BJ (cell line): Measurements from ENCODE around the gene ACTG1. TPM values are rescaled to one million over a fixed set of nuclear protein-coding genes. Genes with fewer than 3 reads are reported as not detected.

Source experiments
- CTCF ChIA-PET: fragments of 350-600 bp; formaldehyde crosslinking; extraction: SDS; loops from one replicate; lab custom pipeline; 2021; ENCODE audit warnings: antibody characterized with exemption, inconsistent platforms; lab: Yijun Ruan, JAX
- POLR2A ChIA-PET: fragments of 300-600 bp; sonication (Branson Sonifier 250); formaldehyde crosslinking; extraction: SDS; loops from one replicate; lab custom pipeline; 2021; ENCODE audit warnings: antibody characterized with exemption; lab: Charles Lee
- DNase-seq: peaks from one replicate; pipeline ENCODE4 v3.0.0-alpha.2; 2011; ENCODE audit warnings: low read depth
- H3K27me3 ChIP-seq: 2 replicates; pipeline ENCODE4 v1.6.0; 2011; ENCODE audit warnings: low read length; ENCODE audit not compliant: control insufficient read depth, insufficient read depth
- H3K36me3 ChIP-seq: 2 replicates; pipeline ENCODE4 v1.5.1; 2011; ENCODE audit warnings: low read length; ENCODE audit not compliant: control insufficient read depth, insufficient read depth
- H3K4me3 ChIP-seq: 2 replicates; pipeline ENCODE4 v1.5.1; 2011; ENCODE audit warnings: low read depth, mild to moderate bottlenecking, control low read depth, low read length
- polyA plus RNA-seq: library from polyadenylated mRNA; depleted of rRNA; stranded (reverse); fragments of >200 nt; gene quantifications from 2 replicates; pipeline ENCODE4 v1.2.3, GENCODE V29; 2011
- TF ChIP-seq, protein P1 (sequence below): IDR thresholded peaks from 2 replicates; pipeline ENCODE4 v1.5.1; 2011; ENCODE audit warnings: low read depth, mild to moderate bottlenecking, control low read depth, inconsistent platforms, low read length, moderate library complexity; ENCODE audit not compliant: insufficient read depth

The ACTG1 gene
- polyA plus RNA-seq, 1 experiment, result 3,774 TPM

DNA sequence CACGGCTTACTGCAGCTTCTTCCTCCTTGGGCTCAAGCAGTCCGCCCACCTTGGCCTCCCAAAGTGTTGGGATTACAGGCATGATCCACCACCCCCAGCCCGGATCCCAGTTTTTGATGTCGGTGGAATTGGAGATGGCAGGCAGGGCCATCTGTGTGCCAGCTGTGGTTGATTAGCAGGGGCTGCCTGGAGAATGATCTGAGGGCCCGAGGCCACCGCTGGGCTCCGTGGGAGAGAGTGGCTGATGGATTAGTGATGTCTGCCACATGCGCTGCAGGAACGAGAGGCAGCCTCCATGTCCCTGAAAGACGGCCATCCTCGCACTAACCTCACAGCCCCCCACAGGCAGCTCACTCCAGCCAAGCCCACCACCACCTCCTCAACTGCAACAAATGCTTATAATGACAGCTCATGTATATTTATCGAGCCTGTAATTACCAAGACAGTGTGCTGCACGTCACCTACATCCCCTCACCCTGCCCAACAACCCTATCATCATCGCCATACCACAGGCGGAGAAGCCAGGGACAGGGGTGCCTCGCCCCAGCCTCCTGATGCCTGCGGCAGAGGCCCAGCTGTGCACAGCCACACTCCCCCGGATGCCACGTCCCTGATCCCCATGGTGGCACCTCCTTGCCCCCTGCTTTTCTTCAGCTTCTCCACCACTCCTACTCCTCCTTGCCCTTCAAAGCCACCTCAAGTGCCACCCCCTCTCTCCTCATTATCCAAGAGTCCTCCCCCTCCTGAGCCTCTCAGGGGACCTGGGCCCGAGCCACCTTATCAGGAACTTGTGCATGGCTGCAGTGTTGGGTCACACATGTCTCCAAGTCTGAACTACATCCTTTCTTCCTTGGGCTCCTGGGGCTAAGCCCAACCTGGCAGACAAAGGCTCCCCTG, 33.2 kb downstream of the ACTG1 start:
- Histone ChIP-seq H3K36me3 (no peaks in the 10 kb centered on the region), H3K27me3 (no peaks in the 10 kb centered on the region; the same call in 1 of the 2 replicates), H3K4me3 (no peak overlapping the region)
- ChIA-PET POLR2A (no interaction called here), CTCF (interaction anchor here (1.1 kb wide), 1 partner anchor 84 kb away, joined by 4 read pairs; the partner anchor contains the start of gene BAHCC1)
- TF ChIP-seq, protein P1, sequence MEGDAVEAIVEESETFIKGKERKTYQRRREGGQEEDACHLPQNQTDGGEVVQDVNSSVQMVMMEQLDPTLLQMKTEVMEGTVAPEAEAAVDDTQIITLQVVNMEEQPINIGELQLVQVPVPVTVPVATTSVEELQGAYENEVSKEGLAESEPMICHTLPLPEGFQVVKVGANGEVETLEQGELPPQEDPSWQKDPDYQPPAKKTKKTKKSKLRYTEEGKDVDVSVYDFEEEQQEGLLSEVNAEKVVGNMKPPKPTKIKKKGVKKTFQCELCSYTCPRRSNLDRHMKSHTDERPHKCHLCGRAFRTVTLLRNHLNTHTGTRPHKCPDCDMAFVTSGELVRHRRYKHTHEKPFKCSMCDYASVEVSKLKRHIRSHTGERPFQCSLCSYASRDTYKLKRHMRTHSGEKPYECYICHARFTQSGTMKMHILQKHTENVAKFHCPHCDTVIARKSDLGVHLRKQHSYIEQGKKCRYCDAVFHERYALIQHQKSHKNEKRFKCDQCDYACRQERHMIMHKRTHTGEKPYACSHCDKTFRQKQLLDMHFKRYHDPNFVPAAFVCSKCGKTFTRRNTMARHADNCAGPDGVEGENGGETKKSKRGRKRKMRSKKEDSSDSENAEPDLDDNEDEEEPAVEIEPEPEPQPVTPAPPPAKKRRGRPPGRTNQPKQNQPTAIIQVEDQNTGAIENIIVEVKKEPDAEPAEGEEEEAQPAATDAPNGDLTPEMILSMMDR, result no peak
- no peak for DNase-seq

DNA sequence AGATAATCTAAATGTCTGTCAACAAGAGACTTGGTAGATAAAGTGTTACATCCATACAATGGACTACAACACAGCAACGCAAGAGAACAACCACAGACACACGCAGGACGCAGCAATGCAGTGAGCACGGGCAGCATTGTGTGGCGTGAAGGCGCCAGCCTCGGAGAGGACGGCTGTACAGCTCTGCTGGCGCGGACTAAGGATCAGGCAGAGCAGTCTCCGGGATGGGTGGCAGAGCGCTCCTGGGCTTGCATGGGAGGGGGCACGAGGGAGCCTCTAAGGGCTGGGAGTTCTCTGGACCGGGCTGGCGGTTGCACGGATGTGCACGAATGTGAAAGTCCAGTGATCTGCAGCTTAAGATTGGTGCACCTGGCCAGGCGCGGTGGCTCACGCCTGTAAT, 34.5 kb downstream of the ACTG1 start:
- ChIA-PET POLR2A (no interaction called here), CTCF (no interaction called here)
- H3K4me3 ChIP-seq, result no peak overlapping the region
- H3K36me3 ChIP-seq, result no peaks in the 10 kb centered on the region
- H3K27me3 ChIP-seq, result no peaks in the 10 kb centered on the region; the same call in 1 of the 2 replicates
- DNase-seq, result no peak
- TF ChIP-seq, protein P1, result no peak

DNA sequence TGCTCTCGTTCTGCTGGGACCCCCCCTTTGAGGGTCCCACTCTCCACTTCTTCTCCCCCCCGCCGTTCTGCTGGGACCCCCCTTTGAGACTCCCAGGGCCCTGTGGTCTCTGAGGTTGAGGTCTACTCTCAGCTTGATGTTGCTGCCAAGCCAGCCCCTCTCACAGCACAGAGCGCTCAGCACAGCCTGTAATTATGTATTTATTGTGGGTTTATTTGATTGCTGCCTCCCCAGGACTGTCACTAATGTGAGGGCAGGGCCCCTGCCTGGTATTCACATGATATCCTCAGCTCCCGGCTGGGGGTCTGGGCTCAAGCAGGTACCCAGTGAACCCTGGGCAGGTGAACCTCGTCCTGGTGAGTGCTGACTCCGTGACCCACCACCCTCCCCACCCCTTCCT, 35.4 kb downstream of the ACTG1 start:
- TF ChIP-seq, protein P1, result no peak
- POLR2A ChIA-PET, result no interaction called here
- Histone ChIP-seq H3K36me3 (no peaks in the 10 kb centered on the region), H3K27me3 (no peaks in the 10 kb centered on the region; the same call in 1 of the 2 replicates), H3K4me3 (no peak overlapping the region)
- DNase-seq, result no peak
- CTCF ChIA-PET, result no interaction called here

DNA sequence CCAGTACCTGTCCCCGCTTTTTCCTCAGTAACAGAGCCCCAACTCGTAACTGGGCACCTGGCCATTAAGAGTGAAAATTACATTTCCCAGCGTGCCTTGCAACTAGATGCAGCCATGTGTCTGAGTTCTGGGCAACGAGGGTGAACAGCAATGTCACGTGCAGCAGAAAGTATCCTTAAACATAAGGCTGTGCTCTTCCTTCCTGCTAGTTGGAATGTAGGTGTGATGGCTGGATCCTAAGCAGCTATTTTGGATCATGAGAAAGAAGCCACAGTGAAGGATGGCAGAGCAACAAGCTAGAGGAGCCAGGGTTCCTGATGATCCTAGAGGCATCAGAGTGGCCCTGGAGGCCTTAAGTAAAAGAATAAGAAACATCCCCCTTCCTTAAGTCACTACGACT, 36.0 kb downstream of the ACTG1 start:
- Histone ChIP-seq H3K27me3 (no peaks in the 10 kb centered on the region; the same call in 1 of the 2 replicates), H3K36me3 (no peaks in the 10 kb centered on the region), H3K4me3 (no peak overlapping the region)
- TF ChIP-seq, protein P1, result no peak
- CTCF ChIA-PET, result no interaction called here
- DNase-seq, result no peak
- POLR2A ChIA-PET, result no interaction called here

DNA sequence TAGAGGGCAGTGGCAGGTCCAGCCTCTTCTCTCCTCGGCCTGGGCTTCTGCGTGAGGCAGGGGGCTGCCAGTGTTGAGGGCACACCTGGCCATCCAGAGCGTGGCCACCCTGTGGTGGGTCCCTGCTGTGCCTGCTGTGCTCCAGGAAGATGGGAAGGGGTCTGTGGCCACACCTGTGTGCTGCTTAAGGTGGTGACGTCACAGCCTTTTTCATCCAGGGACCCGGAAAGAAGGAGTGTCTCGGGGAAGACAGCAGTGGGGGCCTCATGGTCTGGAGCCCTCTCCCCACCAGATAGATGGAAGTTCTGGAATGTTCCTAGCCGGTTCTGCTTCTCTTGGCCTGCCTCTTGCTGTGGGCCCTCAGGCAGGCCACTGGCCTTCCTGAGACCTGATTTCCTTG, 36.5 kb downstream of the ACTG1 start:
- CTCF ChIA-PET, result no interaction called here
- POLR2A ChIA-PET, result no interaction called here
- H3K27me3 ChIP-seq, result no peaks in the 10 kb centered on the region; the same call in 1 of the 2 replicates

More for the DNA sequence above, 36.5 kb downstream of the ACTG1 start:
- TF ChIP-seq, protein P1, result no peak
- Histone ChIP-seq H3K36me3 (no peaks in the 10 kb centered on the region), H3K4me3 (no peak overlapping the region)
- DNase-seq, result no peak
